IMR-90 (cell line): Measurements from ENCODE around the gene TMEFF1. TPM values are rescaled to one million over a fixed set of nuclear protein-coding genes. Genes with fewer than 3 reads are reported as not detected.

Experiments
- ATAC-seq: fragments of 200-7000 bp; cut with Tn5 transposase; 2 replicates; pipeline ENCODE4 v1.9.1; 2020; ENCODE audit warnings: low read depth, mild to moderate bottlenecking, moderate library complexity
- BruUV-seq: library from RNA; stranded (reverse); fragments of 400-500 nt; replicated peaks from 2 replicates; lab custom pipeline; 2021; lab: Mats Ljungman, UMichigan
- CTCF ChIA-PET: fragments of 300-600 bp; formaldehyde crosslinking; extraction: SDS; loops from one replicate; lab custom pipeline; 2021; ENCODE audit warnings: antibody characterized with exemption; lab: Yijun Ruan, JAX
- POLR2A ChIA-PET: fragments of 300-600 bp; sonication (Branson Sonifier 250); formaldehyde crosslinking; loops from one replicate; lab custom pipeline; 2022; ENCODE audit warnings: antibody characterized with exemption; ENCODE audit not compliant: unreplicated experiment; lab: Charles Lee
- DNase-seq: peaks from one replicate; pipeline ENCODE4 v3.0.0; 2013
- H2AFZ ChIP-seq: replicated peaks from 2 replicates; pipeline ENCODE3; 2013; ENCODE audit warnings: low read length, mild to moderate bottlenecking; ENCODE audit not compliant: poor library complexity
- H2AK5ac ChIP-seq: 2 replicates; pipeline ENCODE4 v1.6.1; 2013; ENCODE audit warnings: low read depth, low read length, inconsistent platforms
- H2AK9ac ChIP-seq: replicated peaks from 2 replicates; pipeline ENCODE3; 2013; ENCODE audit warnings: mild to moderate bottlenecking, low read depth, low read length, moderate library complexity; ENCODE audit not compliant: poor library complexity
- H2BK120ac ChIP-seq: 2 replicates; pipeline ENCODE4 v1.6.1; 2013; ENCODE audit warnings: low read depth, low read length, inconsistent platforms
- H2BK15ac ChIP-seq: 3 replicates; pipeline ENCODE4 v1.6.1; 2013; ENCODE audit warnings: low read depth, low read length, inconsistent platforms
- H2BK20ac ChIP-seq: 2 replicates; pipeline ENCODE4 v1.6.1; 2013; ENCODE audit warnings: low read depth, mild to moderate bottlenecking, inconsistent platforms, low read length, moderate library complexity
- H2BK5ac ChIP-seq: 2 replicates; pipeline ENCODE4 v1.6.1; 2013; ENCODE audit warnings: mild to moderate bottlenecking, low read depth, low read length, inconsistent platforms; ENCODE audit not compliant: poor library complexity, severe bottlenecking
- H3K14ac ChIP-seq: replicated peaks from 2 replicates; pipeline ENCODE4 v1.6.1; 2013; ENCODE audit warnings: low read depth, low read length, inconsistent platforms
- H3K18ac ChIP-seq: 2 replicates; pipeline ENCODE4 v1.6.1; 2013; ENCODE audit warnings: low read depth, low read length, control low read depth
- H3K23ac ChIP-seq: 2 replicates; pipeline ENCODE4 v1.6.1; 2013; ENCODE audit warnings: low read depth, low read length, inconsistent platforms
- H3K27ac ChIP-seq: 2 replicates; pipeline ENCODE4 v1.5.1; 2013; ENCODE audit warnings: mild to moderate bottlenecking, control low read depth, low read length; ENCODE audit not compliant: insufficient read depth
- H3K27me3 ChIP-seq: 2 replicates; pipeline ENCODE4 v1.6.1; 2013; ENCODE audit warnings: low read length; ENCODE audit not compliant: control insufficient read depth, insufficient read depth
- H3K36me3 ChIP-seq: 2 replicates; pipeline ENCODE4 v1.6.1; 2013; ENCODE audit warnings: low read length, mixed read lengths; ENCODE audit not compliant: control insufficient read depth, insufficient read depth
- H3K4ac ChIP-seq: 2 replicates; pipeline ENCODE4 v1.6.1; 2013; ENCODE audit warnings: low read depth, low read length, inconsistent platforms
- H3K4me1 ChIP-seq: 2 replicates; pipeline ENCODE4 v1.6.1; 2013; ENCODE audit warnings: low read length, mixed read lengths; ENCODE audit not compliant: control insufficient read depth, insufficient read depth
- H3K4me2 ChIP-seq: 2 replicates; pipeline ENCODE4 v1.6.1; 2013; ENCODE audit warnings: low read depth, mild to moderate bottlenecking, control low read depth, low read length, moderate library complexity
- H3K4me3 ChIP-seq: 2 replicates; pipeline ENCODE4 v1.5.1; 2013; ENCODE audit warnings: low read depth, mild to moderate bottlenecking, control low read depth, low read length, moderate library complexity; ENCODE audit not compliant: insufficient read depth
- H3K56ac ChIP-seq: 2 replicates; pipeline ENCODE4 v1.6.1; 2013; ENCODE audit warnings: low read length, inconsistent platforms; ENCODE audit not compliant: insufficient read depth; ENCODE audit errors: extremely low read depth
- H3K79me1 ChIP-seq, 2 experiments: 2 replicates each; pipeline ENCODE4 v1.6.1; 2013; ENCODE audit warnings: low read length in 2 of 2, inconsistent platforms in 1 of 2, low read depth in 1 of 2
- H3K9ac ChIP-seq: 2 replicates; pipeline ENCODE4 v1.6.1; 2013; ENCODE audit warnings: low read depth, low read length, control low read depth
- H3K9me1 ChIP-seq: 2 replicates; pipeline ENCODE4 v1.6.1; 2013; ENCODE audit warnings: low read length, inconsistent platforms; ENCODE audit not compliant: insufficient read depth
- H3K9me3 ChIP-seq: 2 replicates; pipeline ENCODE4 v1.6.1; 2013; ENCODE audit warnings: low read length; ENCODE audit not compliant: control insufficient read depth, insufficient read depth
- H4K20me1 ChIP-seq: 2 replicates; pipeline ENCODE4 v1.6.1; 2013; ENCODE audit warnings: low read length, inconsistent platforms; ENCODE audit not compliant: insufficient read depth
- H4K5ac ChIP-seq: 2 replicates; pipeline ENCODE4 v1.6.1; 2013; ENCODE audit warnings: mild to moderate bottlenecking, low read depth, low read length, control low read depth
- H4K8ac ChIP-seq, 2 experiments: 2 replicates each; pipeline ENCODE4 v1.6.1; 2013; ENCODE audit warnings: low read depth in 2 of 2, low read length in 2 of 2, control low read depth in 1 of 2, inconsistent platforms in 1 of 2
- H4K91ac ChIP-seq: 2 replicates; pipeline ENCODE4 v1.6.1; 2013; ENCODE audit warnings: low read depth, low read length, inconsistent platforms; ENCODE audit not compliant: insufficient read depth
- BHLHE40 ChIP-seq: fragments of 150-350 bp; IDR thresholded peaks from 2 replicates; pipeline ENCODE4 v1.6.1; 2016; ENCODE audit warnings: mild to moderate bottlenecking, low read depth, low read length
- CEBPB ChIP-seq: IDR thresholded peaks from 2 replicates; pipeline ENCODE4 v1.6.1; 2012; ENCODE audit warnings: low read depth, low read length, improper control_type of control experiment
- CHD1 ChIP-seq: IDR thresholded peaks from 2 replicates; pipeline ENCODE4 v1.6.1; 2012; ENCODE audit warnings: low read depth, low read length, improper control_type of control experiment
- FOS ChIP-seq: fragments of 150-350 bp; IDR thresholded peaks from 2 replicates; pipeline ENCODE4 v1.6.1; 2016; ENCODE audit warnings: low read depth, low read length
- MAFK ChIP-seq: IDR thresholded peaks from 2 replicates; pipeline ENCODE4 v1.6.1; 2012; ENCODE audit warnings: low read depth, low read length, improper control_type of control experiment
- MAZ ChIP-seq: IDR thresholded peaks from 2 replicates; pipeline ENCODE4 v1.6.1; 2012; ENCODE audit warnings: low read depth, mild to moderate bottlenecking, low read length, improper control_type of control experiment, moderate library complexity, borderline replicate concordance
- MXI1 ChIP-seq: IDR thresholded peaks from 2 replicates; pipeline ENCODE4 v1.6.1; 2012; ENCODE audit warnings: low read depth, mild to moderate bottlenecking, low read length, moderate library complexity, borderline replicate concordance
- NFE2L2 ChIP-seq: fragments of 150-350 bp; IDR thresholded peaks from 2 replicates; pipeline ENCODE4 v1.6.1; 2016; ENCODE audit warnings: low read depth, mild to moderate bottlenecking, low read length
- RAD21 ChIP-seq: IDR thresholded peaks from 2 replicates; pipeline ENCODE4 v1.6.1; 2012; ENCODE audit warnings: low read length, improper control_type of control experiment
- RCOR1 ChIP-seq: IDR thresholded peaks from 2 replicates; pipeline ENCODE4 v1.6.1; 2012; ENCODE audit warnings: mild to moderate bottlenecking, low read length, improper control_type of control experiment; ENCODE audit not compliant: insufficient replicate concordance
- RFX5 ChIP-seq: IDR thresholded peaks from 2 replicates; pipeline ENCODE4 v1.8.0; 2012; ENCODE audit warnings: low read depth, mild to moderate bottlenecking, low read length, moderate library complexity
- SMC3 ChIP-seq: fragments of 150-350 bp; IDR thresholded peaks from 2 replicates; pipeline ENCODE4 v1.6.1; 2016; ENCODE audit warnings: low read depth, mild to moderate bottlenecking, antibody characterized with exemption, low read length, moderate library complexity
- WGBS, 2 experiments: methylation state at CpG; one replicate each; pipeline versions ENCODE4 v1.1.5 to v1.1.7; 2013; ENCODE audit warnings: missing lambda C conversion rate in 2 of 2; ENCODE audit not compliant: insufficient read length in 1 of 2; ENCODE audit errors: extremely low coverage in 2 of 2; 5-methylcytosine and 5-hydroxymethylcytosine counted together
- dilution Hi-C: fragments of 300-500 bp; cut with HindIII; formaldehyde crosslinking; loops from one replicate; pipeline ENCODE4 v1.14.3; 2018; ENCODE audit warnings: low sequenced_read_pairs; ENCODE audit not compliant: unreplicated experiment
- in situ Hi-C: fragments of 300-500 bp; cut with MboI; formaldehyde crosslinking; loops from 3 replicates; pipeline ENCODE4 v1.14.3; 2019; ENCODE audit warnings: low sequenced_read_pairs, inconsistent platforms, mixed read lengths
- intact Hi-C: fragments of 100-400 bp; cut with micrococcal nuclease; formaldehyde crosslinking; loops from 2 replicates; pipeline ENCODE4 v1.10.0; 2022
- polyA plus RNA-seq, 3 experiments: library from polyadenylated mRNA; depleted of rRNA; stranded (reverse); fragments of >200 nt; gene quantifications; 2 replicates each; pipeline ENCODE4 v1.2.3, GENCODE V29; 2012; ENCODE audit warnings: low replicate concordance in 1 of 3
- total RNA-seq: library from RNA; depleted of rRNA; stranded (reverse); fragments of >200 nt; gene quantifications from 2 replicates; pipeline ENCODE4 v1.2.3, GENCODE V29; 2012
- TF ChIP-seq, protein P1 (sequence below): fragments of 150-350 bp; IDR thresholded peaks from 2 replicates; pipeline ENCODE4 v1.6.1; 2017; ENCODE audit warnings: mild to moderate bottlenecking, antibody characterized with exemption, low read length, low read depth
- TF ChIP-seq, protein P2 (sequence below): conservative IDR thresholded peaks from 2 replicates; pipeline ENCODE4 v1.5.1; 2012; ENCODE audit warnings: mild to moderate bottlenecking, low read depth, low read length, improper control_type of control experiment
- TF ChIP-seq, protein P3 (sequence below): fragments of 150-350 bp; IDR thresholded peaks from 2 replicates; pipeline ENCODE4 v1.6.1; 2016; ENCODE audit warnings: low read depth, mild to moderate bottlenecking, low read length, moderate library complexity, borderline replicate concordance

Gene TMEFF1
- total and polyA plus RNA-seq, 2 of the 4 experiments (the other 2 are of a cell fraction): 0.62 to 0.90 TPM

DNA sequence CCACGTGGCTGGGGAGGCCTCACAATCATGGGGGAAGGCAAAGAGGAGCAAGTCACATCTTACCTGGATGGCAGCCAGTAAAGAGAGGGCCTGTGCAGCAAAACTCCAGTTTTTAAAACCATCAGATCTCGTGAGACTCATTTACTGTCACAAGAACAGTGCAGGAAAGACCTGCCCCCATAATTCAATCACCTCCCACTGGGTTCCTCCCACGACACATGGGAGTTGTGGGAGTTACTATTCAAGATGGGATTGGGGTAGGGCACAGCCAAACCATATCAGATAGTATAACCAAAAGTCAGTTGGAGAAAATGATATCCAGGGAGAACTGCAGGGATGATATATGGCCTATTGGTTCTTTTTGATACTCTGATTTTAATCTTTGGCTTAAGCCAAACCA, 94.9 kb downstream of the TMEFF1 start:
- H3K18ac ChIP-seq: no peak overlapping the region
- no peaks in the 10 kb centered on the region for H3K4me1 ChIP-seq
- no peaks in the 10 kb centered on the region for H3K36me3 ChIP-seq
- H3K4me2 ChIP-seq: no peak overlapping the region
- no peaks in the 10 kb centered on the region for H3K9me1 ChIP-seq
- TF ChIP-seq RAD21 (no peak), SMC3 (no peak), NFE2L2 (no peak), MAFK (no peak), FOS (no peak), RCOR1 (no peak), BHLHE40 (no peak), RFX5 (no peak), MAZ (no peak), MXI1 (no peak), CHD1 (no peak), CEBPB (no peak)
- TF ChIP-seq, protein P1, sequence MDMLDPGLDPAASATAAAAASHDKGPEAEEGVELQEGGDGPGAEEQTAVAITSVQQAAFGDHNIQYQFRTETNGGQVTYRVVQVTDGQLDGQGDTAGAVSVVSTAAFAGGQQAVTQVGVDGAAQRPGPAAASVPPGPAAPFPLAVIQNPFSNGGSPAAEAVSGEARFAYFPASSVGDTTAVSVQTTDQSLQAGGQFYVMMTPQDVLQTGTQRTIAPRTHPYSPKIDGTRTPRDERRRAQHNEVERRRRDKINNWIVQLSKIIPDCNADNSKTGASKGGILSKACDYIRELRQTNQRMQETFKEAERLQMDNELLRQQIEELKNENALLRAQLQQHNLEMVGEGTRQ: no peak
- TF ChIP-seq, protein P2, sequence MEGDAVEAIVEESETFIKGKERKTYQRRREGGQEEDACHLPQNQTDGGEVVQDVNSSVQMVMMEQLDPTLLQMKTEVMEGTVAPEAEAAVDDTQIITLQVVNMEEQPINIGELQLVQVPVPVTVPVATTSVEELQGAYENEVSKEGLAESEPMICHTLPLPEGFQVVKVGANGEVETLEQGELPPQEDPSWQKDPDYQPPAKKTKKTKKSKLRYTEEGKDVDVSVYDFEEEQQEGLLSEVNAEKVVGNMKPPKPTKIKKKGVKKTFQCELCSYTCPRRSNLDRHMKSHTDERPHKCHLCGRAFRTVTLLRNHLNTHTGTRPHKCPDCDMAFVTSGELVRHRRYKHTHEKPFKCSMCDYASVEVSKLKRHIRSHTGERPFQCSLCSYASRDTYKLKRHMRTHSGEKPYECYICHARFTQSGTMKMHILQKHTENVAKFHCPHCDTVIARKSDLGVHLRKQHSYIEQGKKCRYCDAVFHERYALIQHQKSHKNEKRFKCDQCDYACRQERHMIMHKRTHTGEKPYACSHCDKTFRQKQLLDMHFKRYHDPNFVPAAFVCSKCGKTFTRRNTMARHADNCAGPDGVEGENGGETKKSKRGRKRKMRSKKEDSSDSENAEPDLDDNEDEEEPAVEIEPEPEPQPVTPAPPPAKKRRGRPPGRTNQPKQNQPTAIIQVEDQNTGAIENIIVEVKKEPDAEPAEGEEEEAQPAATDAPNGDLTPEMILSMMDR: no peak
- TF ChIP-seq, protein P3, sequence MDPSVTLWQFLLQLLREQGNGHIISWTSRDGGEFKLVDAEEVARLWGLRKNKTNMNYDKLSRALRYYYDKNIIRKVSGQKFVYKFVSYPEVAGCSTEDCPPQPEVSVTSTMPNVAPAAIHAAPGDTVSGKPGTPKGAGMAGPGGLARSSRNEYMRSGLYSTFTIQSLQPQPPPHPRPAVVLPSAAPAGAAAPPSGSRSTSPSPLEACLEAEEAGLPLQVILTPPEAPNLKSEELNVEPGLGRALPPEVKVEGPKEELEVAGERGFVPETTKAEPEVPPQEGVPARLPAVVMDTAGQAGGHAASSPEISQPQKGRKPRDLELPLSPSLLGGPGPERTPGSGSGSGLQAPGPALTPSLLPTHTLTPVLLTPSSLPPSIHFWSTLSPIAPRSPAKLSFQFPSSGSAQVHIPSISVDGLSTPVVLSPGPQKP: no peak
- H3K4me3 ChIP-seq: no peak overlapping the region
- H2AK9ac ChIP-seq: no peak overlapping the region
- in situ Hi-C loops (no loop called here), intact Hi-C loops (no loop called here), dilution Hi-C loops (no loop called here)
- ATAC-seq: no peak
- no peak overlapping the region for H2BK15ac ChIP-seq
- no peak overlapping the region for H3K56ac ChIP-seq
- POLR2A ChIA-PET: no interaction called here
- peaks cover 2 to 3% of the 10 kb centered on the region in 2 experiments; a peak in 2 of 4 replicates for H3K79me1 ChIP-seq
- H3K9ac ChIP-seq: no peak overlapping the region
- no peaks in the 10 kb centered on the region for H3K27me3 ChIP-seq
- no peak overlapping the region for H3K14ac ChIP-seq
- no peak overlapping the region for H3K27ac ChIP-seq
- H3K23ac ChIP-seq: no peak overlapping the region
- no CpG with 5 or more reads among the region's 3 CpGs for WGBS, 2 experiments
- H4K91ac ChIP-seq: no peak overlapping the region
- H4K5ac ChIP-seq: no peak overlapping the region
- no peak overlapping the region for H2AFZ ChIP-seq
- no TSS peak for BruUV-seq
- H3K4ac ChIP-seq: no peak overlapping the region
- no peak overlapping the region for H2BK120ac ChIP-seq
- H4K8ac ChIP-seq: no peak overlapping the region
- H2AK5ac ChIP-seq: no peak overlapping the region
- CTCF ChIA-PET: no interaction called here
- H2BK5ac ChIP-seq: no peak overlapping the region
- no peak for DNase-seq
- H2BK20ac ChIP-seq: no peak overlapping the region
- no peaks in the 10 kb centered on the region for H3K9me3 ChIP-seq
- no peaks in the 10 kb centered on the region for H4K20me1 ChIP-seq
